GM12878 (cell line): ENCODE results near the gene LRFN2. TPM values are rescaled to one million over a fixed set of nuclear protein-coding genes. Genes with fewer than 3 reads are reported as not detected.

Source experiments
- ATAC-seq: fragments of 200-7000 bp; cut with Tn5 transposase; 3 replicates; pipeline ENCODE4 v1.9.1; 2020; ENCODE audit warnings: mild to moderate bottlenecking, moderate library complexity
- BruUV-seq: library from RNA; stranded (reverse); fragments of 400-500 nt; replicated peaks from 2 replicates; lab custom pipeline; 2021; lab: Mats Ljungman, UMichigan
- CTCF ChIA-PET: fragments of 300-600 bp; sonication (Branson Sonifier 250); formaldehyde crosslinking; extraction: SDS; loops from one replicate; lab custom pipeline; 2021; ENCODE audit warnings: inconsistent platforms; lab: Yijun Ruan, JAX
- POLR2A ChIA-PET: fragments of 350-600 bp; formaldehyde crosslinking; extraction: SDS; loops from one replicate; lab custom pipeline; 2021; ENCODE audit warnings: inconsistent platforms; lab: Charles Lee
- RAD21 ChIA-PET: fragments of 300-600 bp; sonication (Branson Sonifier 250); formaldehyde crosslinking; loops from one replicate; lab custom pipeline; 2023; ENCODE audit warnings: antibody characterized with exemption; ENCODE audit not compliant: unreplicated experiment; lab: Charles Lee
- SMC1A ChIA-PET: fragments of 300-600 bp; sonication (Branson Sonifier 250); formaldehyde crosslinking; loops from one replicate; lab custom pipeline; 2023; ENCODE audit not compliant: unreplicated experiment, uncharacterized antibody; lab: Charles Lee
- DNase-seq: peaks from one replicate; pipeline ENCODE4 v3.0.0-alpha.2; 2011; ENCODE audit warnings: low read depth, low spot score
- FAIRE-seq: peaks from 3 replicates; lab custom pipeline; 2011; peaks lifted over from hg19 to GRCh38; lab: Jason Lieb, UNC
- H2AFZ ChIP-seq: 2 replicates; pipeline ENCODE4 v1.6.0; 2011; ENCODE audit warnings: low read depth, low read length, control low read depth; ENCODE audit not compliant: control insufficient read depth
- H3K27ac ChIP-seq: 2 replicates; pipeline ENCODE4 v1.5.1; 2011; ENCODE audit warnings: control low read depth; ENCODE audit not compliant: control insufficient read depth, insufficient read depth
- H3K27me3 ChIP-seq, 2 experiments: replicated peaks in 1 of 2; 2 replicates each; pipeline versions ENCODE4 v1.6.0 to v1.6.1; 2011; ENCODE audit warnings: low read length in 1 of 2; ENCODE audit not compliant: control insufficient read depth in 2 of 2, insufficient read depth in 2 of 2
- H3K36me3 ChIP-seq, 2 experiments: 2 replicates each; pipeline ENCODE4 v1.5.1; 2011; ENCODE audit warnings: low read length in 1 of 2; ENCODE audit not compliant: control insufficient read depth in 2 of 2, insufficient read depth in 2 of 2
- H3K4me1 ChIP-seq: 2 replicates; pipeline ENCODE4 v1.6.1; 2011; ENCODE audit warnings: mild to moderate bottlenecking, low read length, moderate library complexity, mixed read lengths; ENCODE audit not compliant: control insufficient read depth, insufficient read depth
- H3K4me2 ChIP-seq: 2 replicates; pipeline ENCODE4 v1.6.0; 2011; ENCODE audit warnings: control low read depth; ENCODE audit not compliant: control insufficient read depth, insufficient read depth
- H3K4me3 ChIP-seq: fragments of 200-600 bp; sonication (generic); 2 replicates; pipeline ENCODE4 v1.5.1; 2016
- H3K79me2 ChIP-seq: 2 replicates; pipeline ENCODE4 v1.6.0; 2011; ENCODE audit warnings: low read length; ENCODE audit not compliant: control insufficient read depth, insufficient read depth
- H3K9ac ChIP-seq: 2 replicates; pipeline ENCODE4 v1.8.0; 2011; ENCODE audit warnings: low read length, control low read depth, mixed read lengths; ENCODE audit not compliant: control insufficient read depth, insufficient read depth
- H3K9me3 ChIP-seq: replicated peaks from 3 replicates; pipeline ENCODE4 v1.5.1; 2011; ENCODE audit warnings: mild to moderate bottlenecking, low read length; ENCODE audit not compliant: control insufficient read depth, insufficient read depth
- H4K20me1 ChIP-seq: 2 replicates; pipeline ENCODE4 v1.6.0; 2011; ENCODE audit not compliant: control insufficient read depth, insufficient read depth
- NRF1 ChIP-seq: conservative IDR thresholded peaks from 2 replicates; pipeline ENCODE4 v1.6.1; 2011; ENCODE audit warnings: mild to moderate bottlenecking, low read depth, low read length, improper control_type of control experiment
- RCOR1 ChIP-seq: conservative IDR thresholded peaks from 2 replicates; pipeline ENCODE4 v1.6.1; 2012; ENCODE audit warnings: low read depth, low read length, improper control_type of control experiment
- RELB ChIP-seq: fragments of 450-650 bp; IDR thresholded peaks from 2 replicates; pipeline ENCODE4 v1.6.1; 2017; ENCODE audit warnings: low read depth, mild to moderate bottlenecking, moderate library complexity
- SMAD5 ChIP-seq: IDR thresholded peaks from 2 replicates; pipeline ENCODE4 v1.6.1; 2016; ENCODE audit warnings: antibody characterized with exemption, low read depth
- SUZ12 ChIP-seq: fragments of 200-600 bp; sonication (generic); IDR thresholded peaks from one replicate; pipeline ENCODE4 v1.6.1; 2018; ENCODE audit warnings: antibody characterized with exemption, mild to moderate bottlenecking; ENCODE audit not compliant: unreplicated experiment
- ZBED1 ChIP-seq: IDR thresholded peaks from 2 replicates; pipeline ENCODE4 v1.6.1; 2016; ENCODE audit warnings: borderline replicate concordance
- WGBS: methylation state at CpG from one replicate; pipeline ENCODE4 v1.1.6; 2016; ENCODE audit warnings: low lambda C conversion rate; ENCODE audit not compliant: insufficient replicate concordance, insufficient coverage; ENCODE audit errors: missing lambda C conversion rate; 5-methylcytosine and 5-hydroxymethylcytosine counted together
- in situ Hi-C: fragments of 300-500 bp; cut with MboI; formaldehyde crosslinking; loops from 9 replicates; pipeline ENCODE4 v1.14.3; 2018; ENCODE audit warnings: mixed read lengths
- intact Hi-C: fragments of 100-400 bp; cut with micrococcal nuclease; formaldehyde crosslinking; loops from one replicate; pipeline ENCODE4 v1.14.2; 2022; ENCODE audit not compliant: unreplicated experiment
- polyA plus RNA-seq, 11 experiments: library from polyadenylated mRNA; depleted of rRNA in 4 of 11; unstranded in 6 of 11; stranded (reverse) in 5 of 11; fragments of >200 nt; fragmentation: Nextera tagmentation in 4 of 11; fragmentation: Illumina TruSeq in 1 of 11; extraction: Ambion mirVana in 4 of 11; extraction: Trizol in 1 of 11; gene quantifications; 1 replicate in 1 of 11; 2 replicates in 10 of 11; pipeline versions ENCODE4 v1.2.1 to v1.2.3, GENCODE V29; 2011 to 2016; ENCODE audit warnings: inconsistent platforms in 2 of 11, missing spikeins in 2 of 11, low read depth in 1 of 11
- total RNA-seq, 4 experiments: library from RNA; depleted of rRNA in 3 of 4; stranded (reverse); fragments of >200 nt in 3 of 4; fragmentation: Illumina TruSeq in 1 of 4; extraction: Trizol in 1 of 4; gene quantifications; 2 replicates each; pipeline versions ENCODE4 v1.2.1 to v1.2.3, GENCODE V29; 2013 to 2021
- TF ChIP-seq, protein P1 (sequence below): fragments of 450-650 bp; IDR thresholded peaks from 2 replicates; pipeline ENCODE4 v1.6.1; 2017; ENCODE audit warnings: mild to moderate bottlenecking, low read depth, inconsistent platforms; ENCODE audit not compliant: poor library complexity, severe bottlenecking

LRFN2 gene
- total and polyA plus RNA-seq, 10 of the 15 experiments (the other 5 are each of a cell fraction or from before 2014, with no cell fraction given) = not detected

DNA sequence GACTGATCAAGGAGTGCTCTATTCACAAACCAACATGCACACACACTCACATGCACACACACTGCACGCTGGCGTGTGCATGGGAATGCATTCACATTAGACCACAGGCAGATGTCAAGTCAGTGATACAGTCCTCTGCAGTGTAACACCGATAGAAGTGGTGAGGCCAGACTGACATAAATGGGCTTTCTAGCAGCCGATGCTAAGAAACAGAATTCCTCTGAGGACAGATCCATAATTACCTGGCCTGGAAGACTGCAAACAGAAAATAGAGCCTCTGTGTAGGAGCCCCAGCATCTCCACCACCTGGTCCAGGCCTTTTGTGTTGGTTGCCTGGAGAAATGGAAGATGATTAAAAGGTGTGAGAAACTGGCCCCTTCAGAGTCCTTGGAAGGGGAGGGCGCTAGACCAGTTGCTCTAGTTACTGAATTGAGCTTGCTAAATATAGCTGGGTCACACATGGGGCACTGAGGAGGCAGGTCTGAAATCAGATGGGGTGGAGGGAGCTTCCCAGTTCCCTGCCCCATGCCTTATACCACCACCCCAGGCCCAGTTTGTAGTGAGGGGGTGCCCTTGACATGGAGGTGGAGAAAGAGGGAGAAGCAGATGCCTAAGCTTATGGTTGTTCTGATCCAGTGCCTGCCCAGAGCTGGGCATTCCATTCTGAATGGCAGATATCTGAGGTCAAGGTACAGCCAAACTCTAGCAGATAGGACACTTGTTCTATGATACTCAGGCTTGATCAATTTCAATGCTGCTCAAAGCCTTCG is 233.8 kb downstream of the LRFN2 start:
- in situ Hi-C loops (no loop called here), intact Hi-C loops (no loop called here)
- POLR2A ChIA-PET = interaction anchor here (0.6 kb wide), 1 partner anchor 8 kb away, joined by 4 read pairs; no protein-coding TSS in a partner anchor
- Histone ChIP-seq H3K27ac (no peak overlapping the region), H3K9me3 (no peaks in the 10 kb centered on the region), H3K9ac (no peak overlapping the region), H3K27me3 (no peaks in the 10 kb centered on the region; a peak in 1 of 4 replicates), H3K79me2 (no peaks in the 10 kb centered on the region), H3K4me3 (no peak overlapping the region), H3K4me2 (no peak overlapping the region), H2AFZ (no peak overlapping the region), H4K20me1 (no peaks in the 10 kb centered on the region), H3K36me3 (no peaks in the 10 kb centered on the region), H3K4me1 (no peaks in the 10 kb centered on the region)
- RAD21 ChIA-PET = no interaction called here
- ATAC-seq = no peak
- SMC1A ChIA-PET = no interaction called here
- CTCF ChIA-PET = no interaction called here
- no peak for FAIRE-seq
- no TSS peak for BruUV-seq
- TF ChIP-seq, protein P1, sequence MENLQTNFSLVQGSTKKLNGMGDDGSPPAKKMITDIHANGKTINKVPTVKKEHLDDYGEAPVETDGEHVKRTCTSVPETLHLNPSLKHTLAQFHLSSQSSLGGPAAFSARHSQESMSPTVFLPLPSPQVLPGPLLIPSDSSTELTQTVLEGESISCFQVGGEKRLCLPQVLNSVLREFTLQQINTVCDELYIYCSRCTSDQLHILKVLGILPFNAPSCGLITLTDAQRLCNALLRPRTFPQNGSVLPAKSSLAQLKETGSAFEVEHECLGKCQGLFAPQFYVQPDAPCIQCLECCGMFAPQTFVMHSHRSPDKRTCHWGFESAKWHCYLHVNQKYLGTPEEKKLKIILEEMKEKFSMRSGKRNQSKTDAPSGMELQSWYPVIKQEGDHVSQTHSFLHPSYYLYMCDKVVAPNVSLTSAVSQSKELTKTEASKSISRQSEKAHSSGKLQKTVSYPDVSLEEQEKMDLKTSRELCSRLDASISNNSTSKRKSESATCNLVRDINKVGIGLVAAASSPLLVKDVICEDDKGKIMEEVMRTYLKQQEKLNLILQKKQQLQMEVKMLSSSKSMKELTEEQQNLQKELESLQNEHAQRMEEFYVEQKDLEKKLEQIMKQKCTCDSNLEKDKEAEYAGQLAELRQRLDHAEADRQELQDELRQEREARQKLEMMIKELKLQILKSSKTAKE = no peak
- no peak for TF ChIP-seq ZBED1
- no peak for TF ChIP-seq RELB
- TF ChIP-seq NRF1 = no peak
- no peak for TF ChIP-seq SMAD5
- no peak for TF ChIP-seq SUZ12
- TF ChIP-seq RCOR1 = no peak
- 5% methylated on average over 6 of the region's 6 CpGs for WGBS
- DNase-seq = no peak
